Fibroblast of lung (primary cell): ENCODE data around the gene ATP6V1G2. TPM values are rescaled to one million over a fixed set of nuclear protein-coding genes. Genes with fewer than 3 reads are reported as not detected.

Experiments
- DNase-seq, 2 donors: peaks; one replicate each; pipeline versions ENCODE4 v3.0.0 to v3.0.0-alpha.2; 2010; ENCODE audit warnings: low read depth in 2 of 2
- H2AFZ ChIP-seq: 2 replicates; pipeline ENCODE4 v1.5.1; 2012; ENCODE audit warnings: low read length, control low read depth, inconsistent platforms
- H3K27ac ChIP-seq: 2 replicates; pipeline ENCODE4 v1.5.1; 2011; ENCODE audit warnings: low read length, control low read depth; ENCODE audit not compliant: insufficient read depth
- H3K27me3 ChIP-seq: 2 replicates; pipeline ENCODE4 v1.5.1; 2011; ENCODE audit warnings: mild to moderate bottlenecking, low read length; ENCODE audit not compliant: control insufficient read depth, insufficient read depth
- H3K36me3 ChIP-seq: 2 replicates; pipeline ENCODE4 v1.5.1; 2011; ENCODE audit warnings: low read length; ENCODE audit not compliant: control insufficient read depth, insufficient read depth
- H3K4me1 ChIP-seq: 2 replicates; pipeline ENCODE4 v1.5.1; 2011; ENCODE audit warnings: low read length; ENCODE audit not compliant: control insufficient read depth, insufficient read depth; ENCODE audit errors: extremely low read depth
- H3K4me2 ChIP-seq: 2 replicates; pipeline ENCODE4 v1.5.1; 2011; ENCODE audit warnings: low read length, control low read depth; ENCODE audit not compliant: insufficient read depth; ENCODE audit errors: extremely low read depth
- H3K4me3 ChIP-seq, 4 experiments: fragments of 200-600 bp in 1 of 4; sonication (generic) in 1 of 4; replicated peaks in 1 of 4; 2 replicates each; pipeline ENCODE4 v1.5.1; 2011 to 2016; ENCODE audit warnings: low read length in 4 of 4, low read depth in 3 of 4, mild to moderate bottlenecking in 3 of 4, control low read depth in 2 of 4, inconsistent platforms in 1 of 4, mixed read lengths in 1 of 4; ENCODE audit not compliant: insufficient read depth in 1 of 4; ENCODE audit errors: control extremely low read depth in 1 of 4
- H3K79me2 ChIP-seq: 2 replicates; pipeline ENCODE4 v1.5.1; 2012; ENCODE audit warnings: mild to moderate bottlenecking, low read length, inconsistent platforms; ENCODE audit not compliant: control insufficient read depth, insufficient read depth
- H3K9ac ChIP-seq: 2 replicates; pipeline ENCODE4 v1.5.1; 2011; ENCODE audit warnings: mild to moderate bottlenecking, low read length, control low read depth; ENCODE audit not compliant: insufficient read depth
- H3K9me3 ChIP-seq: 2 replicates; pipeline ENCODE4 v1.5.1; 2012; ENCODE audit warnings: low read depth, low read length; ENCODE audit not compliant: control insufficient read depth, insufficient read depth
- H4K20me1 ChIP-seq: 2 replicates; pipeline ENCODE4 v1.5.1; 2011; ENCODE audit warnings: low read length; ENCODE audit not compliant: control insufficient read depth, insufficient read depth; ENCODE audit errors: extremely low read depth
- CTCF ChIP-seq, 2 donors: IDR thresholded peaks in 1 of 2; conservative IDR thresholded peaks in 1 of 2; 1 replicate in 1 of 2; 2 replicates in 1 of 2; pipeline ENCODE4 v1.5.1; 2011 to 2012; ENCODE audit warnings: low read length in 2 of 2, control low read depth in 1 of 2, inconsistent platforms in 1 of 2, low read depth in 1 of 2, mild to moderate bottlenecking in 1 of 2
- EZH2 ChIP-seq: IDR thresholded peaks from 2 replicates; pipeline ENCODE4 v1.5.1; 2012; ENCODE audit warnings: low read length, control low read depth, mild to moderate bottlenecking; ENCODE audit errors: missing control alignments
- polyA plus RNA-seq, 2 donors: library from polyadenylated mRNA; depleted of rRNA in 1 of 2; stranded (reverse) in 1 of 2; unstranded in 1 of 2; fragments of >200 nt; gene quantifications; 2 replicates each; pipeline ENCODE4 v1.2.1, GENCODE V29; 2011 to 2012; ENCODE audit warnings: missing spikeins in 1 of 2
- total RNA-seq: library from RNA; depleted of rRNA; stranded (reverse); fragments of >200 nt; gene quantifications from 2 replicates; pipeline ENCODE4 v1.2.1, GENCODE V29; 2014

The ATP6V1G2 gene
- total and polyA plus RNA-seq, 2 donors (not counting 1 experiment from before 2014, with no cell fraction given) = 11.2 to 16.0 TPM

GRCh38 chr6:31547727-31548543, 1.5 kb upstream of the ATP6V1G2 start:
- H3K9ac ChIP-seq = peak overlapping the region; percentile 74
- H3K4me3 ChIP-seq = peak overlapping the region; percentile 51 to 76 (median 67)
- H3K27me3 ChIP-seq = no peaks in the 10 kb centered on the region
- H4K20me1 ChIP-seq = no peaks in the 10 kb centered on the region
- TF ChIP-seq CTCF (conservative IDR thresholded peaks at IDR 0.05 in 1 of 2, IDR thresholded peaks at IDR 0.05 in 1 of 2; ENCODE audit: low read depth in 1 of 2, low read length in 2 of 2) (no peak), EZH2 (no peak)
- peaks cover 6% of the 10 kb centered on the region for H3K4me1 ChIP-seq
- H3K79me2 ChIP-seq = peaks cover 8% of the 10 kb centered on the region
- H3K9me3 ChIP-seq = no peaks in the 10 kb centered on the region
- H3K4me2 ChIP-seq = peak overlapping the region; percentile 80
- H3K27ac ChIP-seq = peak overlapping the region; percentile 87
- no peaks in the 10 kb centered on the region for H3K36me3 ChIP-seq
- no peak for DNase-seq
- no peak overlapping the region for H2AFZ ChIP-seq

GRCh38 chr6:31546958-31547726, 734 bp upstream of the ATP6V1G2 start, which contains the start of gene NFKBIL1:
NFKBIL1 (plus strand) TSS chr6:31547608; CDS start chr6:31547695, 87 bp downstream.
- Histone ChIP-seq H3K4me2 (peak within 1 kb of the TSS; percentile 87), H3K4me1 (peaks cover 6% of the 10 kb centered on the region), H3K27ac (peak within 1 kb of the TSS; percentile 87), H4K20me1 (no peaks in the 10 kb centered on the region), H3K9me3 (no peaks in the 10 kb centered on the region), H2AFZ (peak within 1 kb of the TSS; percentile 93), H3K4me3 (peak within 1 kb of the TSS; percentile 51 to 76 (median 67)), H3K79me2 (peaks cover 8% of the 10 kb centered on the region), H3K27me3 (no peaks in the 10 kb centered on the region), H3K36me3 (no peaks in the 10 kb centered on the region), H3K9ac (peak within 1 kb of the TSS; percentile 74)
- TF ChIP-seq EZH2 = no peak
- no peak for TF ChIP-seq CTCF (conservative IDR thresholded peaks at IDR 0.05 in 1 of 2, IDR thresholded peaks at IDR 0.05 in 1 of 2; ENCODE audit: low read depth in 1 of 2, low read length in 2 of 2)
- peak; percentile 98 to 99 for DNase-seq

- no peak overlapping the region for H3K4me2 ChIP-seq
- no peak for DNase-seq
- H3K27ac ChIP-seq = no peak overlapping the region
- H2AFZ ChIP-seq = no peak overlapping the region
- H3K4me1 ChIP-seq = peaks cover 6% of the 10 kb centered on the region
- no peaks in the 10 kb centered on the region for H3K27me3 ChIP-seq
- H4K20me1 ChIP-seq = no peaks in the 10 kb centered on the region
- H3K79me2 ChIP-seq = peaks cover 23% of the 10 kb centered on the region
- no peak overlapping the region for H3K9ac ChIP-seq
- H3K4me3 ChIP-seq = peak overlapping the region in 1 of 4 experiments; percentile 71
- H3K36me3 ChIP-seq = no peaks in the 10 kb centered on the region
- no peaks in the 10 kb centered on the region for H3K9me3 ChIP-seq
- TF ChIP-seq CTCF (conservative IDR thresholded peaks at IDR 0.05 in 1 of 2, IDR thresholded peaks at IDR 0.05 in 1 of 2; ENCODE audit: low read depth in 1 of 2, low read length in 2 of 2) = no peak
- TF ChIP-seq EZH2 = no peak
These were observed 1.1 kb downstream of the ATP6V1G2 start for GRCh38 chr6:31545291-31545690.
